ENCODE measurements around the gene WBP1L.
"Not testable (repeated sequence)": the region's sequence is repeated elsewhere in the genome, so short reads cannot be mapped to it uniquely, and the experiment has no call there.

Gene WBP1L

GRCh38 chr10:102726274-102726673 lies 17.5 kb upstream of the WBP1L start:
- DNase-seq, result no peak

GRCh38 chr10:102727037-102727818 lies 16.5 kb upstream of the WBP1L start:
- DNase-seq, result no peak

- DNase-seq, result peak; percentile 61 to 72
These were observed 14.4 kb upstream of the WBP1L start for GRCh38 chr10:102729029-102730026.

GRCh38 chr10:102731222-102731800 lies 12.4 kb upstream of the WBP1L start:
- DNase-seq, result no peak

DNA sequence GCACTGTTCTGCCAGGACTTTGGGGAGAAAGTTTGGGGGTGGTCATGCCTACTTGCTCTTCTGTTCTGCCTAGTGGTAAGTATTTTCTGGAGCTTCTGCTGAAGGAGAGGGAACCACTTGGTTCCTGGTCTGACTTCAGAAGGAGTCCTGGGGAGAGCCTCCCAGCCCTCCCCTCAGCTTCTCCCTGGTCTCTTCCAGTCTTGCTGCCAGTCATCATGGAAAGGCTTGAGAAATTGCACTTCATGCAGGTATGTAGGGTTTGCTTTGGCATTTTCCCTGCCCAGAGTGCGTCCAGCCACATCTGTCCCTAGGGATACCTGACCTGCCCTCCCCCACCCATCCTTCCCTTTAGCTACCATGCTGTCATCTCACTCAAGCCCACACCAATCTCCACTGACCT lies 11.1 kb upstream of the WBP1L start:
- DNase-seq, result no peak

DNA sequence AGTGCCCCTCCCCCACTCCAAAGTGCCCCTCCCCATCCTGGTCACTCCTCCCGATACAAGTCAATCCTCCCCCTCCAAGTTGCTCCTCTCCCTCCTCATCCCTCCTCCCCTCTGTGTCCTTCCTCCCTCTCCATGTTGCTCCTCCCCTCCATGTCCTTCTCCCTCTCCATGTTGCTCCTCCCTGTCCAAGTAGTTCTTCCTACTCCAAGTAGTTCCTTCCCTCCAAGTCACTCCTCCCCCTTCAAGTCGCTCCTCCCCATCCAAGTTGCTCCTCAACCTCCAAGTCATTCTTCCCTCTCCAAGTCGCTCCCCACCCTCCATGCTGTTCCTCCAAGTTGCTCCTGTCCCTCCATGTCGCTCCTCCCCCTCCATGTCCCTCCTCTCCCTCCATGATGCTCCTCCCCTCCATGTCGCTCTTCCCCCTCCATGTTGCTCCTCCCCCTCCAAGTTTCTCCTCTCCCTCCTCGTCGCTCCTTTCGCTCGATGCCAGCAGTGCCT lies 8.6 kb upstream of the WBP1L start:
- no peak for DNase-seq

- DNase-seq, result no peak
These were observed 5.0 kb upstream of the WBP1L start for GRCh38 chr10:102738692-102739121.

- DNase-seq, result no peak
These were observed 3.5 kb upstream of the WBP1L start for GRCh38 chr10:102740229-102740628.

GRCh38 chr10:102741726-102742237 lies 2.0 kb upstream of the WBP1L start:
- DNase-seq, result no peak

DNA sequence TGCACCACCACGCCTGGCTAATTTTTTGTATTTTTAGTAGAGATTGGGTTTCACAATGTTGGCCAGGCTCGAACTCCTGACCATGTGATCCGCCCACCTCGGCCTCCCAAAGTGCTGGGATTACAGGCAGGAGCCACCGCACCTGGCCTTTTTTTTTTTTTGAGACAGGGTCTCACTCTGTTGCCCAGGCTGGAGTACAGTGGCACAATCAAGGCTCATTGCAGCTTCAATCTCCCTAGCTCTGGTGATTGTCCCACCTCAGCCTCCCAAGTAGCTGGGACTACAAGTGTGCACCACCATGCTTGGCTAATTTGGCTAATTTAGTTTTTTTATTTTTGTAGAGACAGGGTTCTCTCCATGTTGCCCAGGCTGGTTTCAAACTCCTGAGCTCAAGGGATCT lies 1.4 kb upstream of the WBP1L start:
- DNase-seq, result not testable (repeated sequence)

DNA sequence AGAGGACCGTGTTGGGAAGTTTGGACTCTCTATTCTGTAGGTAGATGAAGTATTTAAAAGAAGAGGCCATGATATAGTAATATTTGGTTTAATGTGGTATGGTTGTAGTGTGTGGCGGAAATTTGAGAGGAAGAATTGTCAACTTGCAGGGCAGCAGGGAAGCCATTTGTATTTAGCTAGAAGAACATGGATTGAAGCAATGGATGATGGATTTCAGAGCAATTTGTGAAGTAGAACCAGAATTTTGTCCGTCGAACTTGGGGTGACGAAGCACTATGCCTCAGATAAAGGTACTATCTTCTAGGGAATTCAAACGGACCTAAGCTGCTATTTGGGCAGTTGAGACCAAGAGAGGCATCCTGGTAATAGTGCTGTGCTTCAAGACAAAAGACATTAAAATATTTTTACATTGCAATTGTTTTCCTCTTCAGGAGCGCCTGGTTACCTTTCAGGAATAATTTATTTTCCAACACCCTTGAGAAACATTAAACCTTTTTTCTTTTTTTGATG lies 615 bp upstream of the WBP1L start:
- peak in 1 of 2 experiments; percentile 10 for DNase-seq

DNA sequence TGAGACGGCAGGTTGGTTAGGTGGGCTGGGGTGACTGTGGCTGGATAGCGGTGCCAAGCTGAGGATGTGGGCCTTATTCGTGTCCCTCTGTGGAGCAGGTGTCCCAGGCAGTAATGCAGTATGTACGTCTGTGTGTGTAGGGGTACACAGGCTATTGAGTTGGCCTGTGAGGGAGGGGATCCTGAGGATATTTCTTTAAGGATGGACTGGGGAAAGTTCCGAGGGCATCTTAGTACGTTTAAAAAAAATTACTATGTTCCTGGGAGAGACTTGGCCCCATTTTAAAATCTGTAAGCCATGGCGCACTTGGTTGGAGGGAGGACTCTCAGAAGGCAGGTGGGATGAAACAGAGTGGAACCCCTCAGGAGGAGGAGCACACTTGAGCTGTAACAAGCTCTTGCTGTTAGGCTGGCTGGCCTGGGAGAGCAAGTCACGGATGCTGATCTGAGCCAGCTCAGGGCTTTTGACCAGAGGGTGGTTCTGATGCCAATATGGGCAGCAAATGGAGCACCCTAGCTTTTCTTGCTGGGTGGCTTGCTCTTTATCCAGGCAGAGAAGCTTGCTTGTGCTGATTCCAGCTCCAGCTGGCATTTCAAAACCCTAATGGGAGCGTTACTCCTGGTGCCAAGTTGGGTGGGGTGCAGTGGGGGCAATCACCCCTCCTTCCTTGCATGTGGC lies 765 bp downstream of the WBP1L start:
- DNase-seq, result peak in 1 of 2 experiments; percentile 18

DNA sequence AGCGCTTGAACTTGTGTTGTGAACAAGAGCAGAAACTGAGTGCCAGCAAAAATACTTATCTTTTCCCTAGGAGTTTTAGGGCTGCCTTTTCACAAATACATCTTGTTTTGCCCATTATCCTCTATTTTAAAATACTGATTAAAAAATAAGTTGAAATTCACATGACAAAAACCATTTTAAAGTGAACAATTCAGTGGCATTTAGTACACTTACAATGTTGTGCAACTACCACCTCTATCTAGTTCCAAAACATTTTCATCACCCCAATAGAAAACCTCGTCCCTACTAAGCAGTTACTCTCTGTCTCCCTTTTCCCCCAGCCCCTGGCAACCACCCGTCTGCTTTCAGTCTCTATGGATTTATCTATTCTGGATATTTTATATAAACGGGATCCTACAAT lies 1.4 kb downstream of the WBP1L start:
- no peak for DNase-seq

DNA sequence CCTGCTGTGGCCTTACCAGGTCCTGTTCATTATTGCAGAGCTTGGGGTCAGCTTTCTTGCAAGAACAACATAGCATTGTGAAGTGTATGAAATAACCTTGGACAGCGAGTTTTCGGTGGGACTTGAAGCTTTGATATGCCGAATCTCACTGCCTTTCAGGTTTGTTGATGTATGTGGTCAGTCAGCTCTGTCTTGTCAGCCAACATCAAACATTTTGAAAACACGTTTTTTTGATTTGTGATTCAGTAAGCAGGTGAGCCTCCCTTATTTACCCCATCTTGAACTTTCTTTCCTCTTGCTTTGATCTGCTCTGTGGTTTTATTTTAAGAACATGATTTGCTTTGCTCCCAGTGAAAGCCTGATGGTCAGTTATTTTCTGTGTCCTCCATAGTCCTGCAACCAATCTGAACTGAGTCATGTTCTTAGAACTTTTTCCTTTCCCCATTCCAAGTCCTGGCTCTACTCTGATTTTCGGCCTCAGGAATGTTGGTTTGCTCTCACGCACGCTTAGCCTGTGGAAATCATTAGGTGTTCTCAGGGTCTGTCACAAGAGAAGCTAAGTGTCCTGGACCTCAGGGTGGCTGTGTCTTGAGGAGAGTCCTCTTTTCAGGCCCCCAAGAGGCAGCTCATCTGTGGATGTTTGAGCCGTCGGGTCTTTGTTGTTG lies 8.7 kb downstream of the WBP1L start:
- DNase-seq, result no peak

DNA sequence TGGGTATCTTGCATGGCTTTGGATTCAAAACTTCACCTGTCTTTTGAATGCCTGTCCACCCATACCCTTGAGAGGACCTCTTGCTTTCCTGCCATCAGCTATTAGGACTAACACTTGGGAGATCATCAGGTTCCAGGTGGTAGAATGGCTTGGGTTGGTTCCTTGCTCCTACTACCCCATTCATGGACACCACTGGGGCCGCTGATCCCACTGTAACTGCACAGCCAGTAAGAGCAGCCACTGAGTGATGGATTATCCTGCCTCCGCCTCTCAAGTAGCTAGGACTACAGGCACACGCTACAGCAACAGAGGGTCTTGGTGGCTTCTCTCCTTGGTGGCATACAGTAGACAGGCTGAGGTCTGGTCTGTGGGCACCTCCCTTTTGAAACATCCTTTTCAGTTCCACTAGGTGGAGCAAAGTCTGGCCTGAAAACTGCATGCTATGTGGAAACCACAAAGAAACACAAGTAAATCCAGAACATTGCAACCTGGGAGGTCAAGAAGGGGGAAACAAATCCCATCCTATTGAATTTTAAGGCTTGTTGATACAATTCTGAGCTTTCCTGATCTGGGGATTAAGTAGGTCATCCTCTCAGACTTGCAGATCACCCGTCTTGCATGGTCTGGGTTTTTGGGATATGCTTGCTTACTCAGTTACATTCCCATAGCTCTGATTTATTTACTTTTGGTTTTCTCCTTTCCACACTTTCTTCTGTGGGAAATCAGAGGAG lies 9.4 kb downstream of the WBP1L start:
- no peak for DNase-seq

- DNase-seq, result no peak
These were observed 10.0 kb downstream of the WBP1L start for GRCh38 chr10:102753718-102754117.

- no peak for DNase-seq
These were observed 13.6 kb downstream of the WBP1L start for GRCh38 chr10:102757323-102757722.

DNA sequence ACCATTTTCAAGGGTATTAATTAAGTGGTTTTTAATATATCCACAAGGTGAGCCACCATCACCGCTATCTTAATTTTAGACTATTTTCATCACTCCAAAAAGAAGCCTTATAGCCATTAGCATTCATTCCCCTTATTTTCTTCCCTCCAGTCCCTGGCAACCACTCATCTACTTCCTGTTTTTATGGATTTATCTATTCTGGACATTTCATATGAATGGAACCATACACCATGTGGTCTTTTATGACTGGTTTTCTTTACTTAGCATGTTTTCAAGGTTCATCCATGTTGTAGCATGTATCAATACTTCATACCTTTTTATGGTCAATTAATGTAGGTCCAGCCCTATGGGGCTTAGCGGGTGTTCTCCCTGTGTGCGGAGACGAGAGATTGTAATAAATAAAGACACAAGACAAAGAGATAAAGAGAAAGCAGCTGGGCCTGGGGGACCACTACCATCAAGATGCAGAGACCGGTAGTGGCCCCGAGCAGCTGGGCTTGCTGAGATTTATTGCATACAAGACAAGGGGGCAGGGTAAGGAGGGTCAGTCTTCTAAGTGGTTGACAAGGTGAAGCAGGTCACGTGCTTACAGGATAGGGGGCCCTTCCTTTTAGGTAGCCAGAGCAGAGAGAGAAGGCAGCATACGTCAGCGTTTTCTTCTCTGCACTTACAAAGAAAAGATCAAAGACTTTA lies 14.6 kb downstream of the WBP1L start:
- no peak for DNase-seq

DNA sequence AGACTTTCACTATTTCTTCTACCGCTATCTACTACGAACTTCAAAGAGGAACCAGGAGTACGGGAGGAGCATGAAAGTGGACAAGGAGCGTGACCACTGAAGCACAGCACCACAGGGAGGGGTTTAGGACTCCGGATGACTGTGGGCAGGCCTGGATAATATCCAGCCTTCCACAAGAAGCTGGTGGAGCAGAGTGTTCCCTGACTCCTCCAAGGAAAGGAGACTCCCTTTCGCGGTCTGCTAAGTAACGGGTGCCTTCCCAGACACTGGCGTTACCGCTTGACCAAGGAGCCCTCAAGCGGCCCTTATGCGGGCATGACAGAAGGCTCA lies 15.2 kb downstream of the WBP1L start:
- not testable (repeated sequence) for DNase-seq

DNA sequence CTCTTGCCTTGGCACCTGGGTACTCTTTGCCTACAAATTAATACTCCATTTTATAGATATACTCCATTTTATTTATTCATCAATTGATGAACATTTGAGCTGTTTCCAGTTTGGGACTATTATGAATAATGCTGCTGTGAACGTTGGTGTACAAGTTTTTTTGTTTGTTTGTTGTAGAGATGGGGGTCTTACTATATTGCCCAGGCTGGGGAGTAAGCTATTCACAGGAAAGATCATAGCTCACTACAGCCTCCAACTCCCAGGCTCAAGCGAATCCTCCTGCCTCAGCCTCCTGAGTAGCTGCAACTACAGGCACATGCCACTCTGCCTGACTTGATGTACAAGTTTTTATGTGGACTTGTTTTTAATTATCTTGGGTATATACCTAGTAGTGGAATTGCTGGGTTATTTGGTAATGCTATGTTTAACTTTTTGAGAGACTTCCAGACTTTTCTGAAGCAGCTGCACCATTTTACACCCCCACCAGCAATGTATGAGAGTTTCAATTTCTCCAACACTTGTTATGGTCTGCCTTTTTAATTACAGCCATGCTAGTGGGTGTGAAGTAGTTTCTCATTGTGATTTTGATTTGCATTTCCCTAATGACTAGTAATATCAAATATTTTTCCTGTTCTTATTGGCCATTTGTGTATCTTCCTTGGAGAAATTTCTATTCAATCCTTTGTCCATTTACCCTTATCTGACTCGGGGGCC lies 15.9 kb downstream of the WBP1L start:
- no peak for DNase-seq
